ENCODE measurements around the gene BCAM.
"Not testable (repeated sequence)": the region's sequence is repeated elsewhere in the genome, so short reads cannot be mapped to it uniquely, and the experiment has no call there.

Gene BCAM, protein sequence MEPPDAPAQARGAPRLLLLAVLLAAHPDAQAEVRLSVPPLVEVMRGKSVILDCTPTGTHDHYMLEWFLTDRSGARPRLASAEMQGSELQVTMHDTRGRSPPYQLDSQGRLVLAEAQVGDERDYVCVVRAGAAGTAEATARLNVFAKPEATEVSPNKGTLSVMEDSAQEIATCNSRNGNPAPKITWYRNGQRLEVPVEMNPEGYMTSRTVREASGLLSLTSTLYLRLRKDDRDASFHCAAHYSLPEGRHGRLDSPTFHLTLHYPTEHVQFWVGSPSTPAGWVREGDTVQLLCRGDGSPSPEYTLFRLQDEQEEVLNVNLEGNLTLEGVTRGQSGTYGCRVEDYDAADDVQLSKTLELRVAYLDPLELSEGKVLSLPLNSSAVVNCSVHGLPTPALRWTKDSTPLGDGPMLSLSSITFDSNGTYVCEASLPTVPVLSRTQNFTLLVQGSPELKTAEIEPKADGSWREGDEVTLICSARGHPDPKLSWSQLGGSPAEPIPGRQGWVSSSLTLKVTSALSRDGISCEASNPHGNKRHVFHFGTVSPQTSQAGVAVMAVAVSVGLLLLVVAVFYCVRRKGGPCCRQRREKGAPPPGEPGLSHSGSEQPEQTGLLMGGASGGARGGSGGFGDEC

DNA sequence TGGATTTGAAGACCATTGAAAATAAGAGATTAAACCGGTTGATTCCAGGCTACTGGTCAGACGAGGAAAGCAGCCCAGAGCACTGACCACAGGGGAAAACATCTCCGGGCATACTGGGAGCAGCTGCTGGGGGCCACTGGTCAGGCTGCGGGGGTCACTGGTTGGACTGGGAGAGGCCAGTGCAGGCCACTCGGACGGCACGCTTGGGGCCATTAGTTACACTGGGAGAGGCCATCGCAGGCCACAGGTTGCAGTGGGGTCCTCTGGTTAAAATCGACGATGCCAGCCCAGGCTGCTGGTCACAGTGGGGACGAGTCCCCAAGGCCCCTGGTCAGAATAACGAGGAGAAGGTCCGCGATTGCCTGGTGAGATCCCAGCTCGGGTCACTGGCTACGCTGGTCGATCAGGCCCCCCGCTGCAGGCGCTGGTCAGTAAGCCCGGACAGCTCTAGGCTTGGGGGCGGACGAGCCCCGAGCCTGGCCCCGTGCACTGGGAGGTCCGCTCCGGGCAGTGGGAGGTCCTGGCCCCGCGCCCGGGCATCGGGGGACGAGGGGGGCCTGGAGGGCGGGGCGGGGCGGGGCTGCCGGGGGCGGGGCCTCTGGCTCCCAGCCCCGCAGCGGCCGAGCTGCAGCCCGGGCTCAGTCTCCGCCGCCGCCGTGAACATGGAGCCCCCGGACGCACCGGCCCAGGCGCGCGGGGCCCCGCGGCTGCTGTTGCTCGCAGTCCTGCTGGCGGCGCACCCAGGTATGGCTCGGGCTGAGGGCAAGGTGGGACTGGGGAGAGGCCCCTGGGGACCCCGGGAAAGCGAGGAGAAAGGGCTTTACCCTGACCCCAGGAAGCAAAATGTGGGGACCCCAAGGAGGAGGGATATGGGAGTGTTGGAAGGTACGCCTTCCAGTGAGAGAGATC, at the start of gene BCAM:
Gene BCAM (plus strand): TSS at position 641 of the 909 bp plus-strand sequence. CDS start 22 bp downstream, at position 663.
- no peak for DNase-seq

DNA sequence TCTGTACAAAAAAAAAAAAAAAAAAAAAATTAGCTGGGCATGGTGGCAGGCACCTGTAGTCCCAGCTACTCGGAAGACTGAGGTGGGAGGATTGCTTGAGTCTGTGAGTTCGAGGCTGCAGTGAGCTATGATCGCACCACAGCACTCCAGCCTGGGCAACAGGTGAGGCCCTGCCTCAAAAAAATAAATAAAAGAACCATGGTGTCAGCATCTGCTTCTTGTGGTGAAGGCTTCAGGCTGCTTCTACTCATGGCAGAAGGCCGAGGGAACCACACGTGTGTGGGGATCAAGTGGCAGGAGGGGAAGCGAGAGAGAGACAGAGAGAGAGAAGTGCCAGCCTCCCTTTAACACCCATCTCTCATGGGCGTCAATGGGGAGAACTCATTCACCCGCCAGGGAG, 46.9 kb upstream of the BCAM start:
- no peak for DNase-seq

DNA sequence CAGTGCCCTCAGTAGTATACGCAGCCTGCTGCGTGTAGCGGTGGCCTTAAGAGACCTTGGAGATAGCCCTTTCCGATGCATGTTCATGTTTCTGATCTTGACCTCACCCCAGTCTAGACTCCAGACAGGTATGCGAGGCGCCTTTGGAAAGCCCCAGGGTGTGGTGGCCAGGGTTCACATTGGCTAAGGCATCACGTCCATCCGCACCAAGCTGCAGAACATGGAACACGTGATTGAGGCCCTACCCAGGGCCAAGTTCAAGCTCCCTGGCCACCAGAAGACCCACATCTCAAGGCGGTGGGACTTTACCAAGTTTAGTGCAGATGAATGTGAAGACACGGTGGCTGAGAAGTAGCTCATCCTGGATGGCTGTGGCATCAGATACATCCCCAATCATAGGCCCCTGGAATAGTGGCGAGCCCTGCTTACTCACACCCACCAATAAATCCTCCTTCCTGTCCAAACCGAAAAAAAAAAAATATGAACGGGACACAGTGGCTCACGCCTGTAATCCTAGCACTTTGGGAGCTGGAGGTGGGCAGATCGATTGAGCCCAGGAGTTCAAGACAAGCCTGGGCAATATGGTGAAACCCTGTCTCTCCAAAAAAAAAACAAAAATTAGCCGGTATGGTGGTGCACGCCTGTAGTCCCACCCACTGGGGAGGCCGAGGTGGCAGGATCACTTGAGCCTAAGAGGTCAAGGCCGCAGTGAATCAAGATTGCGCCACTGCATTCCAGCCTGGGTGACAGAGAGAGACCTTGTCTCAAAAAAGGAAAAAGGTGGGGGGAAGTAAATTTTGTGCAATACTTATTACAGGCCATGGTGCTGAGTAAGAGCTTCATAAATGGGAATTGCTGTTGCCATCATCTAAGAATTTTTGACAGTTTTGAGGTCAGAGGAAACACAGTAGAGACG, 43.6 kb upstream of the BCAM start:
- no peak for DNase-seq

DNA sequence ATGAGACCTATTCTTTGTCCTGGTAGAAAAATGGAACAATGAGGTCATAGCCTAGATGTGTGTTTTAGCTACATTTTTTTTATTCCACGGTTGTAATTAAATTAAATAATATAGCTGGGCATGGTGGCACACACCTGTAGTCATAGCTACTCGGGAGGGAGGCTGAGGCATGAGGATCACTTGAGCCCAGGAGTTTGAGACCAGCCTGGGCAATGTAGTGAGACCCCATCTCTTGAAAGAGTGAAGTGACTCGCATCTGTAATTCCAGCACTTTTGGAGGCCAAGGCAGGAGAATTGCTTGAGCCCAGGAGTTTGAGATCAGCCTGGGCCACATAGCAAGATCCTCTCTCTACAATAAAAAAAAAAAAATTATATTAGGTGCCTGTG, 43.0 kb upstream of the BCAM start:
- DNase-seq, result no peak

DNA sequence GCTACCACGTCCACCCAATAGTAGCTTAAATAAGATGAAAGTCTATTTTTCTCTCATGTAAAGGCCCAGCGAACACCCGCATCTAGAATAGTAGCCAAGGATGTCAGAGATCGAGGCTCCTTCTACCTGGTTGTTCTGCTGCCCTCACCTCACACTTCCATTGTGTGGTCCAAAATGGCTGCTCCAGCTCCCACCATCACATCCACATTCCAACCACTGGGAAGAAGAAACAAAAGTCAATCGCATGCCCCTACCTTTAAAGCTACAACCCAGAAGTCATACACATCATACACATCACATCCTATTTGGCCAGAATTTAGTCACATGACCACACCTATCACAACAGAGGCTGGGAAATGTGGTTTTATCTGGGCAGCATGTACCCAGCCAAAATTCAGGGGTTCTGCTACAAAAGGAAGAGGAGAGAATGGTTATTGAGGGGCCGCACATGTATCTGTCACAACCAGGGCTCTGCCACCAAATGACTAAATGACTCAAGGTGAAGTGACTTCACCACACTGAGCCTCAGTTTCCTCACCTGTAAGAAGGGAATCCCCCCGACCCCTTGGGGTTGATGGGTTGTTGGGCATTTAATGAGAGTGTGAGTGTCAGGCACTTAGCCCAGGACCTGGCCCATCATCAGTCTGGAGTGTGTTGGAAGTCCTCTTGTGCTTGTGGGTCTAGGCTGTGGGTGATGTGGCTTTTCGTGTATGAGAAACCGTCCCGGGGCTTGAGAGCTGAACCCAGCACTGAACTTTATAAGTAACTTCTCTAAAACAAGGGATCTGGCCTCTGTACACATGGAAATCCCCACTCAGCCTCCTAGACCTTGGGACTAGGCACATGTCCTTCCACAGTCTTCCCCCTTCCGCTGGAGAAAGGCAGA, 41.4 kb upstream of the BCAM start:
- no peak for DNase-seq

DNA sequence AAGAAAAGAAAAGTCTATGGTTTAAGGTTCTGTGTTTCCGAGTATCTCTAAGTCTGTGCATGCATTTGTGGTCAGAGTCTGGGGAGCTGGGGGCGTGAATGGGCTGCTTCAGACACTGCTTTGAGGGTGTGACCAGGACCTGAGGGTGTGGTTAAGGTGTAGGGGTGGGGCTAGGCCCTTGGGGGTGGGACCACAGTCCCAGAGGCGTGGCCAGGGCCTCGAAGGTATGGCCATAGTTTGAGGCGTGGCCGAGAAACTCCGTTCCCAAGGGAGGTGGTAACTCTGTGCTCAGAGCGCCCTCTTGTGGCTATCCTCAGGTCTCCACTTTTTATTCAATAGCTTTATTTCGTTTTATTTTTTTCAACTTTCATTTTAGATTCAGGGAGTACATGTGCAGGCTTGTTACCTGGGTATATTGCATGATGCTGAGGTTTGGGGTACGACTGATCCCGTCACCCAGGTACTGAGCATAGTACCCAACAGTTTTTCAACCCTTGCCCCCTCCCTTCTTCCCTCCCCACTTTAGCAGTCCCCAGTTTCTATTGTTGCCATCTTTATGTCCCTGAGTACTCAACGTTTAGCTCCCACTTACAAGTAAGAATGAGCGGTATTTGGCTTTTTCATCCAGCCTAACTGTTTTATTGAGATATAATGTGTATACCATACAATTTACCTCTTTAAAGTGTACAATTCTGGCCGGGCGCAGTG, 38.2 kb upstream of the BCAM start:
- DNase-seq, result peak; percentile 100

DNA sequence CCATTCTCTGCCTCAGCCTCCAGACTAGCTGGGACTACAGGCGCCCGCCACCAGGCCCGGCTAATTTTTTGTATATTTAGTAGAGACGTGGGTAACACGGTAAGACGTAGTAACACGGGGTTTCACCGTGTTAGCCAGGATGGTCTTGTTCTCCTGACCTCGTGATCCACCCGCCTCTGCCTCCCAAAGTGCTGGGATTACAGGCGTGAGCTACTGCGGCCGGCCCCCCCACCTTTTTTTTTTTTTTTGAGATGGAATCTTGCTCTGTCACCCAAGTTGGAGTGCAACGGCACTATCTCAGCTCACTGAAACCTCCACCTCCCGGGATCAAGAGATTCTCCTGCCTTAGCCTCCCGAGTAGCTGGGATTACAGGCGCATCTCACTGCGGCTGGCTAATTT, 36.8 kb upstream of the BCAM start:
- DNase-seq, result not testable (repeated sequence)

DNA sequence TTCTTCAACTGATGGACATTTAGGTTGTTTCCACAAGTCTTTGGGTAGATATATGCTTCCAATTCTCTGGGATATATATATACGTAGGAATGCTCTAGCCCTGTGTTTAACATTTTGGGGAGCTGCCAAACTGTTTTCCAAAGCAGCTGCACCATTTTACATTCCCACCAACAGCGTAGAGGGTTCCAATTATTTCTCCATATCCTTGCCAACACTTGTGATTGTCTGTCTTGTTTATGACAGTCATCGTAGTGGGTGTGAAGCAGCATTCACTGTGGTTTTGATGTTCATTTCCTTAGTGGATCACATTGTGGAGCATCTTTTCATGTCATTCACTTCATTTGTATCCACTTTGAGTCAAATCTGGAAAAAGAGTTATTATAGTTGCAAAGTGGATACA, 35.9 kb upstream of the BCAM start:
- DNase-seq, result no peak

DNA sequence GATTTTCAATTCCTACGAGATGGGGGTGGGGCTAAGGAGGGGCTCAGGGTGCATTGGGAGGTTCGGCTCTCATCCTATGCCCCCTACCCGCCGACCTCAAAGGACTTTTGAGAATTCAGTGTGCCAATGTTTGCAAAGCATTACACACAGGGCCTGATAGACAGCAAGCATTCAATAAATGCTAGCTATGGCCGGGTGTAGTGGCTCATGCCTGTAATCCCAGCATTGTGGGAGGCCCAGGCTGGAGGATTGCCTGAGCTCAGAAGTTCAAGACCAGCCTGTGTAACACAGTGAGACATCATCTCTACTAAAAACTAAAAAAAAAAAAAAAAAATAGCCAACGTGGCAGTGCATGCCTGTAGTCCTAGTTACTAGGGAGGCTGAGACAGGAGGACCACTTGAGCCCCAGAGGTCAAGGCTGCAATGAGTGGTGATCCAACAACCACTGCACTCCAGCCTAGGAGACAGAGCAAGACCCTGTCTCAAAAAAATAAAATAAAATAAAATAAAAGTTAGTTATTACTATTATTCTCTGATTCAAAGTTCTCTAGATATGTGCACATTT, 33.1 kb upstream of the BCAM start:
- DNase-seq, result no peak

DNA sequence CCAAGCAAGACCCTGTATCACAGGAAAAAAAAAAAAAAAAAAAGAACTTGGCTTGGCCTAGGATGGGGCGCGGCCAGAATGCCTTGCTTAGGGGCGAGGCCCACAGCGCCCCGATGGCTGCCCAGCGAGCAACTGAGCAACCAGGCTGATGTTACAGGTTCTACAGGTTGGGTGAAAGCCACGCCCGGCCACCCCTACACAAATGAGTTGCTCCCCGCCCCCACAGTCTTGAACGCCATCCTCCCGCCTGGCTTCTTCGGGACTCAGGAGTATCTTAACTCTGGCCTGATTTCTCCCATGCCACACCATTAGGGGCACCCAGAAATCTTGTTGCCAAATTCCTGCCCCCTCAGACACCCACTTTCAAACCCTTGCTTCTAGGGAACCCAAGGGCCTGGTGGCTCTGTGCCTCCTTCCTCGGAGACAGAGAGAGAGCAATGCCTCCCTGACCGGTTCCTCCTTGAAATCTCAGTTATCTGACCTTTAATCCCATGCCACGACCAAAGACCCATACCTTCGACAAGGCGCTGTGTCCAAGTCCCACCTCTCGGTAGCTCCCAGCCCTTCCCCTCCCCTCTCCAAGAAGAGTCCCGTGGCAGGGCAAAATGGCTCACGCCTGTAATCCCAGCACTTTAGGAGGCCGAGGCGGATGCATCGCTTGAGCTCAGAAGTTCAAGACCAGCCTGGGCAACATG, 32.4 kb upstream of the BCAM start:
- DNase-seq, result no peak

DNA sequence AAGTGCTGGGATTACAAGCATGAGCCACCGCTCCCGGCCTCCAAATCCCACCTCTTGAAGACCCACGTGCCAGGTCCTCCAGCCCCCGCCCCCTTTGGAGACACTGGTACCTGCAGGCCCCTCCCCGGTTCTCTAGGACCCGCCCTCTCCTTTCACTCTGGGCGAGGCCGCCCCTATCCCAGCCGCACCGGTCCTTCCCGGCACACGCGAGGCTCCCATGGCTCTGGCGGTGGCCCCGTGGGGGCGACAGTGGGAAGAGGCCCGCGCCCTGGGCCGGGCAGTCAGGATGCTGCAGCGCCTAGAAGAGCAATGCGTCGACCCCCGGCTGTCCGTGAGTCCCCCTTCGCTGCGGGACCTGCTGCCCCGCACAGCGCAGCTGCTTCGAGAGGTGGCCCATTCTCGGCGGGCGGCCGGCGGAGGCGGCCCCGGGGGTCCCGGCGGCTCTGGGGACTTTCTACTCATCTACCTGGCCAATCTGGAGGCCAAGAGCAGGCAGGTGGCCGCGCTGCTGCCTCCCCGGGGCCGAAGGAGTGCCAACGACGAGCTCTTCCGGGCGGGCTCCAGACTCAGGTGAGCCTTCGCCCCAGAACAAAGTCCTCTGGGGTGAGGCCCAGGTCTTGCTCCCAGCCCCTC, 31.1 kb upstream of the BCAM start, which contains the start of gene CBLC:
Gene CBLC (plus strand): TSS at position 176 of the 633 bp plus-strand sequence. CDS start 42 bp downstream, at position 218.
- DNase-seq, result no peak

DNA sequence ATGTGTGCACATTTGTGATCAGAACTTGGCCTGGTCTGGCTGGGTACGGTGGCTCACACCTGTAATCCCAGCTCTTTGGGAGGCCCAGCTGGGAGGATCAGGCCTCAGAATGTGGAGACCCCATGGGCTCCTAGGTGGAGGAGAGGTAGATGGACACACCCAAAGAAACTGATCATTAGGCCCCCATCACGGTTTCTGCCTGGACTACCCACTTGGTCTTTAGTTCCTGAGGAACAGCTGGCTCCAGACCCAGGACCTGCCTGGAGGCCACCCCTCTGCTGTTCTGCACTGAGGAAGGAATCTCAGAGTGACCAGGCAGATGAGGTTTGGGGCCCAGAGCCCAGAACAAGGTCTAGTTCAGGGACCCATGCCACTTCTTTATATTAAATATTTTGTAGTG, 29.8 kb upstream of the BCAM start:
- DNase-seq, result no peak

DNA sequence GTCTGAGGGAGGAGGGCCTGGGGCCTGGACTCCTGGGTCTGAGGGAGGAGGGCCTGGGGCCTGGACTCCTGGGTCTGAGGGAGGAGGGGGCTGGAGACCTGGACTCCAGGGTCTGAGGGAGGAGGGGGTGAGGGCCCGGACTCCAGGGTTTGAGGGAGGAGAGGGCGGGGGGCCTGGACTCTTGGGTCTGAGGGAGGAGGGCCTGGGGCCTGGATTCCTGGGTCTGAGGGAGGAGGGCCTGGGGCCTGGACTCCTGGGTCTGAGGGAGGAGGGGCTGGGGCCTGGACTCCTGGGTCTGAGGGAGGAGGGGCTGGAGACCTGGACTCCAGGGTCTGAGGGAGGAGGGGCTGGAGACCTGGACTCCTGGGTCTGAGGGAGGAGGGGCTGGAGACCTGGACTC, 27.2 kb upstream of the BCAM start:
- DNase-seq, result not testable (repeated sequence)

DNA sequence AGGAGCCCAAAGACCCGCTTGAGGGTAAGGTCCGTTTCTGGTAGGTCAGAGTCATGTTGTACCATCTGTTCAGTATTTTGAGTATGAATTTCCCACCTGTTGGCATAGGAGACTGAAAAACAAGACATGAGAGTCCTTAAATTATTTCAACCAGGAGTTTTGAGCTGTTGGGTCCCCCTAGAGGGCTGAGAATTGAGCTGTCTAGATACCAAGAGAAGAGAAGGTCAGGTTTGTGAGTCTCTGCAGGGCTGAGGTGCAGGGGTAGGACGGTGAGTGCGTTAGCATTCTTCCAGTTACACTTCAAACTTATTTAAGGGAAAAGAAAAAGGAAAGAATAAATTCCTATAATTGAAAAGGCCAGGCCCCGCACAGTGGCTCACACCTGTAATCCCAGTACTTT, 26.2 kb upstream of the BCAM start:
- DNase-seq, result no peak

DNA sequence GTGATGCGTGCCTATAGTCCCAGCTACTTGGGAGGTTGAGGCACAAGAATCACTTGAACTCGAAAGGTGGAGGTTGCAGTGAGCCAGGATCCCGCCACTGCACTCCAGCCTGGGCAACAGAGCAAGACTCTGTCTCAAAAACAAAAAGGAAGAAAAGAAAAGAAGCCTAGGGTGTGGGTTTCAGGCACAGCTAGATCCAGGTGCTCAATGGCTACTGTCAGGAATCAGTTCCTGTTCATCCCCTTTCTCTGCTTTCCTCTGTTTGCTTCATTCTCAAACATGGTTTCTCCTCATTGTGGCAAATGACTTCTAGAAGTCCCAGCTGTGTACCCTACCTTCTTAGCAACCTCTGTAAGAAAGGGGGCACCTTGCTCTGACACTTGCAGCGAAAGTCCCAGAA, 25.4 kb upstream of the BCAM start:
- no peak for DNase-seq

DNA sequence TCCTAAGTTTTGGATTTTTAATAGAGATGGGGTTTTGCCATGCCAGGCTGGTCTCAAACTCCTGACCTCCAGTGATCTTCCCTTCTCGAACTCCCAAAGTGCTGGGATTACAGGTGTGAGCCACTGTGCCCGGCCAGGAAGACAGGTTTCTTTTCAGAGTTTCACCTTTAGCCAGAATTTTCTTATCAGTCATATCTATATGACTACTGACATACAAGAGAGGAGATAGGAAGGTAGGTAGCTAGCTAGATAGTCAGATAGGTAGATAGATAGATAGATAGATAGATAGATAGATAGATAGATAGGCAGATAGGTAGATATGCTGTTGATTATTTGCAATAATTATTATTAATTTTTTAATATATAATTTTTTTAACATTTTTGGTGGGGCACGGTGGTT, 23.6 kb upstream of the BCAM start:
- DNase-seq, result no peak

DNA sequence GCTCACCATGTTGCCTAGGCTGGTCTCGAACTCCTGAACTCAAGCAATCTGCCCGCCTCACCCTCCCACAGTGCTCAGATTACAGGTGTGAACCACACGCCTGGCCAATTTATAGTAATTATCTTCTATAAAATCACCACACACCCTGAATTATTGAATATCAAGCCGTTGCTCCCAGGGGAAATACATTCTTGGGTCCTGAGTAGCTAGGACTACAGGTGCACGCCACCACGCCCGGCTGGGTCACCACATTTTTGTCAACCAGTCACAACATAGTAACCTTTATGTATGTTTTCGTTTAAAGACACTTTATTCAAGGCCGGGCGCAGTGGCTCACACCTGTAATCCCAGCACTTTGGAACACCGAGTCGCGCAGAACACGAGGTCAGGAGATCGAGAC, 22.9 kb upstream of the BCAM start:
- DNase-seq, result no peak

DNA sequence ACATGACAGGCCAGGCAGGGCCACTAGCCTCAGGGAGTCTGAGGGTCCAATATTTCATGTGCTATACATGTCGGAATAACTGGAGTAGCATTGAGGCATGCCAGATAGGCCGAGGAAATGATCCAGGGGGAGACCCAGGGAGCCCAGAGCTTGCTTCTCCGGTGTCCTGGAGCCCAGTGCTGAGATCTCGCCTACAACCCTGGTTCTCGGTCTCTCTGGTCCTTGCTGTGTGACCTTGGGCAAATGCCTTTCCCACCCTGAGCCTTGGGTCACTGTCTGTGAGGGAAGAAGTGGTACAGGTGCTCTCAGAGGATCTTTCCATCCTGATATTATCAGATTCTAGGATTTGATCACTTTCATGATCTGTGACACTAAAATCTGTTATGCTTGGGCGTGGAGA, 19.9 kb upstream of the BCAM start:
- DNase-seq, result no peak

DNA sequence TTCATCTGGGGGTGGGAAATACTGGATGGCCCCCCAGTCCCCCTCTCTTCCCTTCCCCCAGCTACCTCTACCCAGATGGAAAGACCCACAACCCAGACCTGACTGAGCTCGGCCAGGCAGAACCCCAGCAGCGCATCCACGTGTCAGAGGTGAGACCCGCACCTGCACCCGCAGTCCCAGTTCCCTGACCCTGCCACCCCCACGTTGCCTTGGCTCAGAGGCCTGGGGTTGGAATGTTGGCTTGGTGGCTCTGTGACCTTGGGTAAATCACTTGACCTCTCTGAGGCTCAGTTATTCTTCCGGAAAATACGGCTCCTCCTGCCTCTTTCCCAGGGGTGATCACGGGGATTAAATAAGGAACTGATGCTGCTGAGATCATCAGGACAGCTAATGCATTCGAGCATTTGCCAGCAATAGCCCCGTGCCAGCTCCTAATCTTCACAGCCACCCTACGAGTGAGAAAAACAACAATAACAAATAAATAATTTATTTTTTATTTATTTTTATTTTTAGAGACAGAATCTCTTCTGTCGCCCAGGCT, 18.9 kb upstream of the BCAM start:
- no peak for DNase-seq
